K562 (cell line): ENCODE data around the gene MICAL1. TPM values are rescaled to one million over a fixed set of nuclear protein-coding genes. Genes with fewer than 3 reads are reported as not detected.
A peak's percentile ranks its signal among the peaks of the same experiment; 100 is the strongest.

ENCODE experiments used
- ATAC-seq: fragments of 200-7000 bp; cut with Tn5 transposase; 3 replicates; pipeline ENCODE4 v1.9.1; 2020; ENCODE audit warnings: moderate library complexity
- BruUV-seq: library from RNA; stranded (reverse); fragments of 400-500 nt; replicated peaks from 2 replicates; lab custom pipeline; 2021; lab: Mats Ljungman, UMichigan
- CTCF ChIA-PET: fragments of 300-600 bp; formaldehyde crosslinking; extraction: SDS; loops from one replicate; lab custom pipeline; 2021; ENCODE audit warnings: low intra/inter-chr PET ratio; lab: Yijun Ruan, JAX
- POLR2A ChIA-PET: fragments of 300-600, 350-650 bp; sonication (Branson Sonifier 250); formaldehyde crosslinking; extraction: SDS; loops from one replicate; lab custom pipeline; 2021; ENCODE audit warnings: antibody characterized with exemption, inconsistent platforms; lab: Yijun Ruan, JAX
- DNase-seq, 4 experiments: peaks; one replicate each; pipeline versions ENCODE4 v3.0.0 to v3.0.0-alpha.2; 2011 to 2018; ENCODE audit warnings: low spot score in 3 of 4, mixed read lengths in 3 of 4; ENCODE audit errors: extremely low read depth in 1 of 4
- FAIRE-seq: peaks from 2 replicates; lab custom pipeline; 2011; peaks lifted over from hg19 to GRCh38; lab: Jason Lieb, UNC
- H2AFZ ChIP-seq: 2 replicates; pipeline ENCODE4 v1.6.0; 2011; ENCODE audit warnings: low read depth, low read length, control low read depth, inconsistent platforms
- H3K27ac ChIP-seq: fragments of 200-600 bp; 3 replicates; pipeline ENCODE4 v1.8.0; 2011; ENCODE audit warnings: low read depth, mild to moderate bottlenecking, control low read depth, inconsistent platforms, low read length, moderate library complexity, mixed read lengths; ENCODE audit errors: extremely low read depth
- H3K27me3 ChIP-seq, 2 experiments: fragments of 300-600 bp in 1 of 2; 2 replicates in 1 of 2; 3 replicates in 1 of 2; pipeline versions ENCODE4 v1.6.0 to v1.8.0; 2011; ENCODE audit warnings: inconsistent platforms in 2 of 2, low read length in 2 of 2, mild to moderate bottlenecking in 1 of 2, mixed read lengths in 1 of 2, moderate library complexity in 1 of 2; ENCODE audit not compliant: control insufficient read depth in 2 of 2, insufficient read depth in 2 of 2
- H3K36me3 ChIP-seq: fragments of 300-600 bp; 3 replicates; pipeline ENCODE4 v1.8.0; 2011; ENCODE audit warnings: mild to moderate bottlenecking, low read length, inconsistent platforms; ENCODE audit not compliant: control insufficient read depth, insufficient read depth
- H3K4me1 ChIP-seq, 2 experiments: fragments of 200-600 bp in 1 of 2; replicated peaks in 1 of 2; 2 replicates in 1 of 2; 3 replicates in 1 of 2; pipeline versions ENCODE4 v1.5.1 to v1.8.0; 2011; ENCODE audit warnings: inconsistent platforms in 2 of 2, low read length in 2 of 2, mild to moderate bottlenecking in 1 of 2, mixed read lengths in 1 of 2, moderate library complexity in 1 of 2; ENCODE audit not compliant: control insufficient read depth in 2 of 2, insufficient read depth in 2 of 2
- H3K4me2 ChIP-seq: 2 replicates; pipeline ENCODE4 v1.6.1; 2011; ENCODE audit warnings: low read length, control low read depth, inconsistent platforms, mixed read lengths; ENCODE audit not compliant: insufficient read depth
- H3K4me3 ChIP-seq: fragments of 200-600 bp; sonication (generic), shearing (Covaris generic); 2 replicates; pipeline ENCODE4 v1.5.1; 2016; ENCODE audit warnings: control low read depth, inconsistent platforms
- H3K79me2 ChIP-seq: fragments of 200-600 bp; 3 replicates; pipeline ENCODE4 v1.8.0; 2011; ENCODE audit warnings: low read length, inconsistent platforms; ENCODE audit not compliant: control insufficient read depth, insufficient read depth
- H3K9ac ChIP-seq, 2 experiments: 2 replicates each; pipeline versions ENCODE4 v1.6.0 to v1.6.1; 2011; ENCODE audit warnings: low read depth in 2 of 2, low read length in 2 of 2, control low read depth in 1 of 2, inconsistent platforms in 1 of 2, mild to moderate bottlenecking in 1 of 2, mixed read lengths in 1 of 2; ENCODE audit not compliant: insufficient read depth in 1 of 2
- H3K9me1 ChIP-seq: one replicate; pipeline ENCODE4 v1.6.0; 2011; ENCODE audit warnings: inconsistent platforms, mild to moderate bottlenecking, low read length, moderate library complexity; ENCODE audit not compliant: control insufficient read depth, insufficient read depth
- H3K9me3 ChIP-seq: replicated peaks from 2 replicates; pipeline ENCODE4 v1.5.1; 2011; ENCODE audit warnings: low read depth, low read length, inconsistent platforms; ENCODE audit not compliant: control insufficient read depth, insufficient read depth
- H4K20me1 ChIP-seq: replicated peaks from 2 replicates; pipeline ENCODE4 v1.6.1; 2011; ENCODE audit warnings: low read length, inconsistent platforms, mixed read lengths; ENCODE audit not compliant: control insufficient read depth, insufficient read depth
- ATF1 ChIP-seq, 2 experiments: fragments of 450-650 bp in 1 of 2; IDR thresholded peaks; 2 replicates each; pipeline ENCODE4 v1.6.1; 2016; ENCODE audit warnings: missing compliant biosample characterization in 1 of 2, missing genetic modification characterization in 1 of 2
- FOXA1 ChIP-seq: fragments of 450-650 bp; IDR thresholded peaks from 2 replicates; pipeline ENCODE4 v1.6.1; 2016; ENCODE audit warnings: mild to moderate bottlenecking, borderline replicate concordance
- HDAC6 ChIP-seq: IDR thresholded peaks from 2 replicates; pipeline ENCODE4 v1.6.1; 2012; ENCODE audit warnings: low read depth, mild to moderate bottlenecking, control low read depth, inconsistent platforms, low read length, moderate library complexity
- ILK ChIP-seq: fragments of 450-650 bp; IDR thresholded peaks from 2 replicates; pipeline ENCODE4 v1.6.1; 2016; ENCODE audit warnings: missing genetic modification characterization, low read depth, mild to moderate bottlenecking, missing compliant biosample characterization, moderate library complexity, borderline replicate concordance
- NR1H2 ChIP-seq: sonication (generic); formaldehyde crosslinking; IDR thresholded peaks from 2 replicates; pipeline ENCODE4 v1.4.0; 2020; ENCODE audit warnings: mild to moderate bottlenecking, missing genetic modification reagents
- NRF1 ChIP-seq, 2 experiments: fragments of 450-650 bp; IDR thresholded peaks in 1 of 2; conservative IDR thresholded peaks in 1 of 2; 2 replicates each; pipeline ENCODE4 v1.6.1; 2014; ENCODE audit warnings: mild to moderate bottlenecking in 2 of 2
- SETDB1 ChIP-seq: IDR thresholded peaks from one replicate; pipeline ENCODE4 v1.6.1; 2012; ENCODE audit warnings: low read length, control low read depth, inconsistent platforms
- WGBS: fragments of 100-300 bp; shearing (Covaris generic); methylation state at CpG from one replicate; pipeline ENCODE4 v1.1.6; 2016; ENCODE audit warnings: low coverage, mixed read lengths; ENCODE audit not compliant: insufficient coverage; ENCODE audit errors: missing lambda C conversion rate; 5-methylcytosine and 5-hydroxymethylcytosine counted together
- in situ Hi-C: fragments of 300-500 bp; cut with MboI; formaldehyde crosslinking; loops from 4 replicates; pipeline ENCODE4 v1.15.0; 2018; ENCODE audit warnings: inconsistent platforms, mixed read lengths
- intact Hi-C: fragments of 100-400 bp; cut with micrococcal nuclease; formaldehyde crosslinking; loops from 2 replicates; pipeline ENCODE4 v1.14.2; 2022
- polyA plus RNA-seq, 8 experiments: library from polyadenylated mRNA; depleted of rRNA in 4 of 8; stranded (reverse) in 5 of 8; unstranded in 3 of 8; fragments of >200 nt; fragmentation: Nextera tagmentation in 2 of 8; fragmentation: Illumina TruSeq in 1 of 8; extraction: Ambion mirVana in 2 of 8; extraction: Trizol in 1 of 8; gene quantifications; 2 replicates each; pipeline versions ENCODE4 v1.2.1 to v1.2.3, GENCODE V29; 2011 to 2014; ENCODE audit warnings: inconsistent platforms in 1 of 8, missing spikeins in 1 of 8
- total RNA-seq, 7 experiments: library from RNA; depleted of rRNA in 6 of 7; stranded (reverse); fragments of >200 nt in 6 of 7; fragmentation: Illumina TruSeq in 2 of 7; extraction: Trizol in 2 of 7; gene quantifications; 2 replicates each; pipeline versions ENCODE4 v1.2.1 to v1.2.3, GENCODE V29; 2011 to 2021; ENCODE audit warnings: low replicate concordance in 1 of 7
- TF ChIP-seq, protein P1 (sequence below): fragments of 200-800 bp; sonication (Bioruptor generic); IDR thresholded peaks from 2 replicates; pipeline ENCODE4 v1.6.1; 2016; ENCODE audit warnings: missing genetic modification characterization, missing compliant biosample characterization
- TF ChIP-seq, protein P2 (sequence below), 2 experiments: fragments of 450-650 bp; IDR thresholded peaks; 2 replicates each; pipeline ENCODE4 v1.6.1; 2018; ENCODE audit warnings: mild to moderate bottlenecking in 2 of 2, low read depth in 1 of 2; ENCODE audit not compliant: partially characterized antibody in 2 of 2
- TF ChIP-seq, protein P3 (sequence below): sonication (generic); formaldehyde crosslinking; IDR thresholded peaks from 2 replicates; pipeline ENCODE4 v1.8.1; 2023; ENCODE audit warnings: mild to moderate bottlenecking, missing genetic modification reagents

Gene MICAL1
- total and polyA plus RNA-seq, 9 of the 15 experiments (the other 6 are each of a cell fraction or from before 2014, with no cell fraction given) = 0.07 to 15.2 (median 7.0) TPM

DNA sequence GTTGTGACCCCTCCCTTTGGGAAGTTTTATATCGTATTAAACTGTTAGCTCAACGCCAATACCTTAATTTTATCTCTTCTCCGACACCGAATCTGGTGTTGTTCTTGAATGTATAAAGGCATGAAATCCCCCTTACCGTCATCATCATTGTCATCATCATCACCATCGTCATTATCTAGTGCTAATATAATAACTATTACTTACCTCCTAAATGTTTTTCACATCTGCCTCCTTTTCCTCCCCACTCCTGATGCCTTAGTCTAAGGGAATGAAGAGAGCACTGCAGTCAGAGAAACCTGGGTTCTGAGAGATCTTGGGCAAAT lies 28.1 kb upstream of the MICAL1 start:
- H3K27me3 ChIP-seq = no peaks in the 10 kb centered on the region
- FAIRE-seq = no peak
- peak overlapping the region; percentile 88 for H3K4me2 ChIP-seq
- BruUV-seq = no TSS peak
- in situ Hi-C loops (no loop called here), intact Hi-C loops (no loop called here)
- CTCF ChIA-PET = no interaction called here
- peaks cover 27% of the 10 kb centered on the region for H3K36me3 ChIP-seq
- ATAC-seq = no peak
- H3K27ac ChIP-seq = no peak overlapping the region
- no peaks in the 10 kb centered on the region for H4K20me1 ChIP-seq
- peak overlapping the region; percentile 98 for H2AFZ ChIP-seq
- H3K9ac ChIP-seq = peak overlapping the region; percentile 57 to 66; a peak in 3 of 4 replicates
- no peaks in the 10 kb centered on the region for H3K9me3 ChIP-seq
- no peaks in the 10 kb centered on the region for H3K9me1 ChIP-seq
- POLR2A ChIA-PET = interaction anchor here (1.7 kb wide), 1 partner anchor 23 kb away, joined by 5 read pairs; no protein-coding TSS in a partner anchor
- no peak for DNase-seq
- peak overlapping the region; percentile 40 for H3K4me3 ChIP-seq
- peaks cover 22 to 26% of the 10 kb centered on the region in 2 experiments for H3K4me1 ChIP-seq
- peaks cover 41% of the 10 kb centered on the region for H3K79me2 ChIP-seq
- WGBS = 0% methylated on average over 6 of the region's 6 CpGs
- TF ChIP-seq ATF1 (CRISPR knock-in tag; IDR thresholded peaks at IDR 0.05) = no peak
- peak; percentile 42 for TF ChIP-seq ATF1 (tag; IDR thresholded peaks at IDR 0.05)
- TF ChIP-seq, protein P1, sequence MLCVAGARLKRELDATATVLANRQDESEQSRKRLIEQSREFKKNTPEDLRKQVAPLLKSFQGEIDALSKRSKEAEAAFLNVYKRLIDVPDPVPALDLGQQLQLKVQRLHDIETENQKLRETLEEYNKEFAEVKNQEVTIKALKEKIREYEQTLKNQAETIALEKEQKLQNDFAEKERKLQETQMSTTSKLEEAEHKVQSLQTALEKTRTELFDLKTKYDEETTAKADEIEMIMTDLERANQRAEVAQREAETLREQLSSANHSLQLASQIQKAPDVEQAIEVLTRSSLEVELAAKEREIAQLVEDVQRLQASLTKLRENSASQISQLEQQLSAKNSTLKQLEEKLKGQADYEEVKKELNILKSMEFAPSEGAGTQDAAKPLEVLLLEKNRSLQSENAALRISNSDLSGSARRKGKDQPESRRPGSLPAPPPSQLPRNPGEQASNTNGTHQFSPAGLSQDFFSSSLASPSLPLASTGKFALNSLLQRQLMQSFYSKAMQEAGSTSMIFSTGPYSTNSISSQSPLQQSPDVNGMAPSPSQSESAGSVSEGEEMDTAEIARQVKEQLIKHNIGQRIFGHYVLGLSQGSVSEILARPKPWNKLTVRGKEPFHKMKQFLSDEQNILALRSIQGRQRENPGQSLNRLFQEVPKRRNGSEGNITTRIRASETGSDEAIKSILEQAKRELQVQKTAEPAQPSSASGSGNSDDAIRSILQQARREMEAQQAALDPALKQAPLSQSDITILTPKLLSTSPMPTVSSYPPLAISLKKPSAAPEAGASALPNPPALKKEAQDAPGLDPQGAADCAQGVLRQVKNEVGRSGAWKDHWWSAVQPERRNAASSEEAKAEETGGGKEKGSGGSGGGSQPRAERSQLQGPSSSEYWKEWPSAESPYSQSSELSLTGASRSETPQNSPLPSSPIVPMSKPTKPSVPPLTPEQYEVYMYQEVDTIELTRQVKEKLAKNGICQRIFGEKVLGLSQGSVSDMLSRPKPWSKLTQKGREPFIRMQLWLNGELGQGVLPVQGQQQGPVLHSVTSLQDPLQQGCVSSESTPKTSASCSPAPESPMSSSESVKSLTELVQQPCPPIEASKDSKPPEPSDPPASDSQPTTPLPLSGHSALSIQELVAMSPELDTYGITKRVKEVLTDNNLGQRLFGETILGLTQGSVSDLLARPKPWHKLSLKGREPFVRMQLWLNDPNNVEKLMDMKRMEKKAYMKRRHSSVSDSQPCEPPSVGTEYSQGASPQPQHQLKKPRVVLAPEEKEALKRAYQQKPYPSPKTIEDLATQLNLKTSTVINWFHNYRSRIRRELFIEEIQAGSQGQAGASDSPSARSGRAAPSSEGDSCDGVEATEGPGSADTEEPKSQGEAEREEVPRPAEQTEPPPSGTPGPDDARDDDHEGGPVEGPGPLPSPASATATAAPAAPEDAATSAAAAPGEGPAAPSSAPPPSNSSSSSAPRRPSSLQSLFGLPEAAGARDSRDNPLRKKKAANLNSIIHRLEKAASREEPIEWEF = no peak
- no peak for TF ChIP-seq ILK (tag)
- TF ChIP-seq, protein P2, sequence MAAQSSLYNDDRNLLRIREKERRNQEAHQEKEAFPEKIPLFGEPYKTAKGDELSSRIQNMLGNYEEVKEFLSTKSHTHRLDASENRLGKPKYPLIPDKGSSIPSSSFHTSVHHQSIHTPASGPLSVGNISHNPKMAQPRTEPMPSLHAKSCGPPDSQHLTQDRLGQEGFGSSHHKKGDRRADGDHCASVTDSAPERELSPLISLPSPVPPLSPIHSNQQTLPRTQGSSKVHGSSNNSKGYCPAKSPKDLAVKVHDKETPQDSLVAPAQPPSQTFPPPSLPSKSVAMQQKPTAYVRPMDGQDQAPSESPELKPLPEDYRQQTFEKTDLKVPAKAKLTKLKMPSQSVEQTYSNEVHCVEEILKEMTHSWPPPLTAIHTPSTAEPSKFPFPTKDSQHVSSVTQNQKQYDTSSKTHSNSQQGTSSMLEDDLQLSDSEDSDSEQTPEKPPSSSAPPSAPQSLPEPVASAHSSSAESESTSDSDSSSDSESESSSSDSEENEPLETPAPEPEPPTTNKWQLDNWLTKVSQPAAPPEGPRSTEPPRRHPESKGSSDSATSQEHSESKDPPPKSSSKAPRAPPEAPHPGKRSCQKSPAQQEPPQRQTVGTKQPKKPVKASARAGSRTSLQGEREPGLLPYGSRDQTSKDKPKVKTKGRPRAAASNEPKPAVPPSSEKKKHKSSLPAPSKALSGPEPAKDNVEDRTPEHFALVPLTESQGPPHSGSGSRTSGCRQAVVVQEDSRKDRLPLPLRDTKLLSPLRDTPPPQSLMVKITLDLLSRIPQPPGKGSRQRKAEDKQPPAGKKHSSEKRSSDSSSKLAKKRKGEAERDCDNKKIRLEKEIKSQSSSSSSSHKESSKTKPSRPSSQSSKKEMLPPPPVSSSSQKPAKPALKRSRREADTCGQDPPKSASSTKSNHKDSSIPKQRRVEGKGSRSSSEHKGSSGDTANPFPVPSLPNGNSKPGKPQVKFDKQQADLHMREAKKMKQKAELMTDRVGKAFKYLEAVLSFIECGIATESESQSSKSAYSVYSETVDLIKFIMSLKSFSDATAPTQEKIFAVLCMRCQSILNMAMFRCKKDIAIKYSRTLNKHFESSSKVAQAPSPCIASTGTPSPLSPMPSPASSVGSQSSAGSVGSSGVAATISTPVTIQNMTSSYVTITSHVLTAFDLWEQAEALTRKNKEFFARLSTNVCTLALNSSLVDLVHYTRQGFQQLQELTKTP (IDR thresholded peaks at IDR 0.05; ENCODE audit: low read depth in 1 of 2, partially characterized antibody in 2 of 2) = peak in 1 of 2 experiments; percentile 30
- TF ChIP-seq NR1H2 = no peak
- no peak for TF ChIP-seq SETDB1
- TF ChIP-seq, protein P3, sequence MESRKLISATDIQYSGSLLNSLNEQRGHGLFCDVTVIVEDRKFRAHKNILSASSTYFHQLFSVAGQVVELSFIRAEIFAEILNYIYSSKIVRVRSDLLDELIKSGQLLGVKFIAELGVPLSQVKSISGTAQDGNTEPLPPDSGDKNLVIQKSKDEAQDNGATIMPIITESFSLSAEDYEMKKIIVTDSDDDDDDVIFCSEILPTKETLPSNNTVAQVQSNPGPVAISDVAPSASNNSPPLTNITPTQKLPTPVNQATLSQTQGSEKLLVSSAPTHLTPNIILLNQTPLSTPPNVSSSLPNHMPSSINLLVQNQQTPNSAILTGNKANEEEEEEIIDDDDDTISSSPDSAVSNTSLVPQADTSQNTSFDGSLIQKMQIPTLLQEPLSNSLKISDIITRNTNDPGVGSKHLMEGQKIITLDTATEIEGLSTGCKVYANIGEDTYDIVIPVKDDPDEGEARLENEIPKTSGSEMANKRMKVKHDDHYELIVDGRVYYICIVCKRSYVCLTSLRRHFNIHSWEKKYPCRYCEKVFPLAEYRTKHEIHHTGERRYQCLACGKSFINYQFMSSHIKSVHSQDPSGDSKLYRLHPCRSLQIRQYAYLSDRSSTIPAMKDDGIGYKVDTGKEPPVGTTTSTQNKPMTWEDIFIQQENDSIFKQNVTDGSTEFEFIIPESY = no peak
- TF ChIP-seq HDAC6 = no peak
- 0 out of 4 replicates have a peak, but pooled peaks of 1 of the 2 experiments have one; percentile 12 for TF ChIP-seq NRF1 (conservative IDR thresholded peaks at IDR 0.05 in 1 of 2, IDR thresholded peaks at IDR 0.05 in 1 of 2)
- 0 out of 2 replicates have a peak, but pooled peaks have one; percentile 2 for TF ChIP-seq FOXA1
